Umbilical cord (tissue), 2 donors: ENCODE data around the gene PCF11. TPM values are rescaled to one million over a fixed set of nuclear protein-coding genes. Genes with fewer than 3 reads are reported as not detected.
"Not testable (repeated sequence)": the region's sequence is repeated elsewhere in the genome, so short reads cannot be mapped to it uniquely, and the experiment has no call there.

ENCODE experiments used
- DNase-seq: peaks from one replicate; pipeline ENCODE4 v3.0.0-alpha.2; 2015; ENCODE audit warnings: low spot score
- total RNA-seq: library from RNA; depleted of rRNA; stranded (reverse); fragments of >200 nt; gene quantifications from one replicate; pipeline ENCODE4 v1.2.3, GENCODE V29; 2014; ENCODE audit warnings: low replicate concordance; ENCODE audit not compliant: insufficient read depth

The PCF11 gene
- total RNA-seq, 1 donor from 2014 or later = 58.7 TPM

GRCh38 chr11:83191491-83191890, 34.6 kb downstream of the PCF11 start:
- DNase-seq = no peak

DNA sequence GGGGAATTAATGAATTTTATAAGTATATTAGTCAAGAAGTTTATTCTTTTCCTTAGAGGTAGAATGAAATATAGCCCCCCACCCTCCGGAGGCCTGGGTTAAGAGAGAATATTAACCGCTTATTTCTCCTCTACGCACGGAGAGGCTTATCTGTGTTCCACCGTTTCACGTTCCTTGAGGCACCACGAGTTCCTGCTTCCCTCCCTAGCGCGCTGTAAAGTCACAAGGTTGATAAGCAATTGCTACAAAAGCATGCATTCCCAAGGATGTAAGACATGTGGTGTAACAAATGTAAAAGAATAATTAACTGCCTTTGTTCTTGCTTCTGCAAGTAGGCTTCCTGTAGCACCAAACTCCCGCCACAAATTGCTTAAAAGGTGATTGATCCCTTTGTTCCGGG, 35.1 kb downstream of the PCF11 start:
- no peak for DNase-seq

GRCh38 chr11:83192606-83193245, 35.8 kb downstream of the PCF11 start:
- no peak for DNase-seq

DNA sequence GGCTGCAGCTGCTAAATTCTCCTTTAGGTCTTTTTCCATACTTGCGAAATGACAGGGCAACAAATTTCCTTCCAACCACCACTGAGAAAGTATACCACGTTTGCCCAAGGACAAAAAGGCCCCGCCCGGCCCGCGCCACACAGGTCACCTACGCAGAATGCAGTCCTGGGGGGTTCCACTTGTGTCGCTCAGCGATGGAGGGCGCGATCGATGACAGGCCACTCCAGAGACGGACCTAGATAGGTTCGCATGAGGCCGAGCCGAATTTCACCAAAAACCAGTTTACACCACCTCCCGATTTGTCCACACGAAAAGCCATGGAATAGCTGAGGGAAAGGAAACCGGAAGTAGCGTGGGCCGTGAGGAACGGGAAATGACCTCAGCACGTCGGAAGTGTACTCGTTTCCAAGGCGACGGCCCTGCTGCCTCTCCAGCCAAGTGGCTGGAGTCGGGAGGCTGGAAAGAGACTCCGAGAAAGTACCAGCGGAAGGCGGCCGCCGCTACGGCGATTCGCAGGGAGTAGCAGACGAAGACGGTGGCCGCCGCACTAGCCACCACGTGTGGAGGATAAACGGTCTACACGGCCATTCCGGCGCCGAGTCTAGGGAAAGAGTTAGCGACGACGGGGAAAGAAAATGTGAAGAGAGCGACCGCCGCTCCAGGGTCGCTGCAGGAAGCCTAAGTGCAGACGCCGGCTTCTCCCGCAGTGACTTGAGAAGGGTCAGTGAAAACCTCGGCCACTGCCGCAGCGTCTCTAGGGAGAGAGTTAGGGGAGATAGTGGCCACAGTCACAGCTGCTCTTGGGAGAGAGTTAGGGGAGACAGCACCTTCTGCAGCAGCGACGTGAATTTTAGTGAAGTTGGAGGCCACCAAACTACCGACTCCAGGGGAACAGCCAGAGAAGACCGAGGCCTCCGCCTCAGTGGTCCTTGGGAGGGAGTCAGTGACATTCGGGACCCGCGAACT, 36.7 kb downstream of the PCF11 start, which contains the start of gene ANKRD42:
Gene ANKRD42, plus strand, starts transcription at position 398 of the 966 bp plus-strand sequence. CDS start 959 bp downstream, outside the sequence.
- DNase-seq = peak; percentile 98

DNA sequence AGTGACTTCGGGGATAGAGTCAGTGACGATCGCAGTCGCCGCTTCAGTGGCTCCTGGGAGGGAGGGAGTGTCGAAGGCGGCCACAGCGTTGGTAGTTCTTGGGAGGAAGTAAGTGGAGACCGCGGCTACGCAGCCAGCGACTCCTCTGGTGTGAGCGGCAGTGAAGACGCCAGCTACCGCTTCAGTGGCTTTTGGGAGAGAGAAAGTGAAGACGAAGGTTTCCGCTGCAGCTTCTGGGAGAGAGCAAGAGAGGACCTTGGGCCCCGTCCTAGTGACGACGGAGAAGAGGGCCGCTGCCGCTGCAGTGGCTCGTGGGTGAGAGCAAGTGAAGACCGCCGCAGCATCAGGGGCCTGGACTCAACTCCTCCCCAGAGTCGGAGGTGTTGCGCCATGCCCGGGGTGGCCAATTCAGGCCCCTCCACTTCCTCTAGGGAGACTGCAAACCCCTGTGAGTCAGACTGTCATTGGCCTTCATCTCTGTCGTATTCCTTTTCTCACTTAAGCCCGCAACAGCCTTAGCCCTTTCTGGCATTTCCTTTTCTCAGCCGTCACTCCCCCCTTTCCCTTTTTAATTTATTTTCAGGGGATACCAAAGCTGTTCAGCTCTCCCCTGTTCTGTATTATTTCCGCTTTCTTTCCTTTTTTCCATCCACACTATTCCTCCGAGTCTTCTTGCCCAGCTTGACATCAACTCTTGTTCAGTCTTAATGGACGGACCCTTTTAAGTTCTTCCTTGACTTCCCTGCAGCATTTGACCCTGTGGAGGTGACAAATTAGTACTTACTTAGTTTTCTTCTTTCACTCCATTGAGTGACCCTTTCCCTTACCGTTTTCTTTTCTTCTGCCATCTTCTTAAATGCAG, 37.6 kb downstream of the PCF11 start:
- peak; percentile 69 for DNase-seq

- no peak for DNase-seq
These were observed 38.2 kb downstream of the PCF11 start for GRCh38 chr11:83195143-83195466.

DNA sequence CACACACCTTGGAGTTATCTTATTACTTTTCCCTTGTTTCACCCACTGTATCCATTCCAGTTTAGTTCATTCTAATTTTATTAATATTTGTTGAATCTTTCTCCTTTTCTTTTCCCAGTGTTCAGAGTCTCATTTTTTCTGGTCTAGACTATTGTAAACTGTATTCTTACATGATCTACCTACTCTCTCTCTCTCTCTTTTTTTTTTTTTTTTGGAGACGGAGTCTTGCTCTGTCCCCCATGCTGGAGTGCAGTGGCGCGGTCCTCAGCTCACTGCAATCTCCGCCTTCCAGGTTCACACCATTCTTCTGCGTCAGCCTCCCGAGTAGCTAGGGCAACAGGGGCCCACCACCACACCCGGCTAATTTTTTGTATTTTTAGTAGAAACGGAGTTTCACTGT, 38.7 kb downstream of the PCF11 start:
- DNase-seq = no peak

GRCh38 chr11:83200035-83200434, 43.1 kb downstream of the PCF11 start:
- no peak for DNase-seq

DNA sequence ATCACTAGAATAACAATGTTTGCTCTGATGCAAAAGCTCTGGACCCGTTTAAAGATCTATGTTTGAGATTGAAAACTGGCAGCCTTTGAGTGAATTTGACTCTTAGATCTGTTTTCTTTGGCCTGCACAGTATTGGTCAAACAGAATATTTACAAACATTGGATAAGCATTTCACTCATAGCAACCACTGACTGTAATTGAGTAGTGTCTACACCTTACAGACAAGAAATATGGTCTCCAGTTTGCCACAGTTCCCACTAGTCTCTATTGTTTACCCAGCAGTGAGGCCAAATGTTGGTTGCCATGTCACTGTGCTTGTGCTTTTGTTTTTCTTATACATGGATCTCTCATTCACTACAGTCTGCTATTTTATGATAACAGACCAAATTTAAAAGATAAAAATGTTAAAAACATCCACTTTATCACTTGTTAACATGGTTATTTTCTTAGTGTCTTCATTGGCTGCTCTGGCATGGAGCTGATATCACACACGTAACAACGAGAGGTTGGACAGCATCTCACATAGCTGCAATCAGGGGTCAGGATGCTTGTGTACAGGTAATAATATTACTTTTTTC, 48.8 kb downstream of the PCF11 start:
- DNase-seq = no peak

GRCh38 chr11:83206221-83206620, 49.3 kb downstream of the PCF11 start:
- no peak for DNase-seq

DNA sequence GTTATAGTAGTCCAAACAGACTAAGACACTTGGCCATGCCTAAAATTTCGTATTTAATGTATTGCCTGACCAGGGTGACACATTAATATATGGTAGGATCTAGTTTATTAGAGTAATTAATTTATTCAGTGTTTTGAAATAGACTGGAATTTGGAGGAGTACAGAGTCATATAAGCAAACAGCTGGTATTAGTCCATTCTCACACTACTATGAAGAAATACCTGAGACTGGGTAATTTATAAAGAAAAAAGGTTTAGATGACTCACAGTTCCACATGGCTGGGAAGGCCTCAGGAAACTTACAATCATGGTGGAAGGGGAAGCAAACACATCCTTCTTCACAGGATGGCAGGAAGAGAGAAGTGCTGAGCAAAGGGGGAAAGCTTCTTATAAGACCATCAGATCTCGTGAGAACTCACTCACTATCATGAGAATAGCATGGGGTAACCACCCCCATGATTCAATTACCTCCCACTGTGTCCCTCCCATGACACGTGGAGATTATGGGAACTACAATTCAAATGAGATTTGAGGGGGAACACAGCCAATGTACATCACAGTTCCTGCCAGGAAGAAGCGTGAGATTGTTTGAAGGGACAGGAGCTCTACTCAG, 49.9 kb downstream of the PCF11 start:
- DNase-seq = not testable (repeated sequence)

DNA sequence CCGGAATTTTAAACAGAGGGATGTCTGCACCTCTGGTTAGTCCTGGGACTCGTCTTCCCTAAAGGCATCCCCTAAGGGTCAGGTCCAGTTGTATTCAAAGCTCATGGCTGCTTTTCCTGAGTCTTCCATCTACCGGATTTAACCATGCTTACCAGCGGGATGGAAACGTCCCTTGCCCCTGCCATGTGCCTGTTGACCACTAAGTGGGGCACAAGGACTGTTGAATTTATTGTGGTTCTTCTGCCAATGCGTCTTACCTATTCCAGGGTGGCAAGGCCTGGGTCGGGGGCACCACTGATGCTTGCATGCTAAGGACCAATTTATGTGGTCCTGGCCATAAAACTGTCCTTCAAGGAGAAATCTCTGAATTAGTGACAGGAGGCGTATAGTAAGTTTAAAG, 62.2 kb downstream of the PCF11 start:
- DNase-seq = no peak

- no peak for DNase-seq
These were observed 63.3 kb downstream of the PCF11 start for GRCh38 chr11:83220260-83220659.

DNA sequence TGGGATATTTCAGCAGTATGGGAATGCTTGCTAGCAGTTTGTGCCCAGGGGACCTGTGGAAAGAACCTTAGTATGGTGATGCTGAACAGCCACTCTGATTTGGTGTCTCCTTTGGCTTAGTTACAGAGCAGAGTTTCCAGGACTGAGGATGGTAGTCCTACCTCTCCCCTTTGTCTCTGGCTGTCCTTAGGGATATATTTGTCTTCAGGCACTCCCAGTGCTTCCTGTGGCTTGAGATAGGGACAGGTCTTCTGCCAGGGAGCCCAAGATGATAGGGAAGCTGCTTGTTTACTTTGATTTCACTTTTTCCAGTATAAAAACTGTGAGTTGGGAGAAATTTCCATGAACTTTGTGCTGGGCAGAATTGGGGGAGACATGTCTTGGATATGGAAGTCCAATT, 64.8 kb downstream of the PCF11 start:
- no peak for DNase-seq

GRCh38 chr11:83222499-83222898, 65.6 kb downstream of the PCF11 start:
- DNase-seq = no peak

- DNase-seq = no peak
These were observed 66.5 kb downstream of the PCF11 start for GRCh38 chr11:83223457-83223856.

GRCh38 chr11:83235825-83236224, 78.9 kb downstream of the PCF11 start:
- peak; percentile 43 for DNase-seq
